Stimulated activated CD4-positive, alpha-beta T cell treated with anti-CD3 and anti-CD28 coated beads, Interleukin-12 subunit alpha, Interleukin-12 subunit beta, amount 100 ng/mL, for 4 hours (primary cell): ENCODE measurements around the gene ETV1.

Experiments used
- DNase-seq: peaks from one replicate; pipeline ENCODE4 v3.0.0-alpha.2; 2020

ETV1 gene

DNA sequence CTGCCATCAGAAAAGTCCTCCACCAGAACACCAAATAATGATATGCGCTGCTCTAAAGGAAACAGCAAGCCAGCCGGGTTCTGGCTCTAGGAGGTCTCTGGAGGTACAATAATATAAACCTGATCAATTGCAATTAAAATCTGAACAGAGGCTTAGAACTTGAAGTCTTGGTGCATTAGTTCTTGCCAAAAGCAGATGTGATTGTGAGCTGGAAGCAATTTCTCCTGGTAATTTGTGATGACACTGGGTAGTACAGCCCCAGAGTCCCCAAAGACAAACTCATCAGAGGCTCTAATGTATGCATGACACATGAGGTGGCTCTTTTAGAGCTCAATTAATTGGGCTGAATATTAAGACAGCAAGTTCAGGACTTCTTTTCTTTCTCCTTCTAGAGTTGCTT, 3.3 kb downstream of the ETV1 start:
- DNase-seq: no peak

DNA sequence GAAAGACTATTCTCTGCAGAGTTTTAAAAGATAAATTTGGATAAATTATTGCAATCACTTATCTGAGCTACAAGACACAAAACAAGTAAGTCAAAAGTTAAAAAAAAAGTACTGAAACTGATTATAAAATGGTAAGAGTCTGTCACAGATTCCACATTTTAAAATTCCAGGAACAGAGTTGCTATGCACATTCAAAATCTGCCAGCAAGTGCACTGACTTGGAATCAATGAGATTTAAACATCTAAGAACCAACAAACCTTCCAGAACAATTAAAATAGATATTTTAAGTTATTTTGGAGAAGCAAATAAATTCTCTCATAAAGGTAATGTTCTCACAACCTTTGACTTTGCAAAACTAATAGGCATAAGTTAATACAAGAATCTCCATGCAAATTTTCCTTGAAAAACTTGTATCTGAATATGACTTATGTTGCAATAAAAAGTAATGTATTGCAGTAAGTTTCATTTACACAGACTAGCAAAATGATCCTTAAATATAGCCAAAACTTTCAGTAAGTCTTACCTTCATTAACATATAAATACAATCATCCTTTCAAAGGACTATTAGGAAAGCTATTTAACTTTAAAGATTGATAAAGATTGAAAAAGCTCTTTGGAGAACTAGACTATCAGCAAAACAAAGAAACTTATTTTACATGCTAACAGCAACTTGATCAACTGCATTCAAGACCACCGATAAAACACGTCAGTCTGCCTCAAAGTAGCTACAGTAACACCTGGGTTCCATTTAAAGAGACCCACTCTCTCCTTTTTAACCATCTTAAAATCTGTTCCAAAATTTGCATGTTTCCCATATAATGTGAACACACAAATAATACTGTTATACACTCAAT, 4.4 kb downstream of the ETV1 start:
- no peak for DNase-seq

DNA sequence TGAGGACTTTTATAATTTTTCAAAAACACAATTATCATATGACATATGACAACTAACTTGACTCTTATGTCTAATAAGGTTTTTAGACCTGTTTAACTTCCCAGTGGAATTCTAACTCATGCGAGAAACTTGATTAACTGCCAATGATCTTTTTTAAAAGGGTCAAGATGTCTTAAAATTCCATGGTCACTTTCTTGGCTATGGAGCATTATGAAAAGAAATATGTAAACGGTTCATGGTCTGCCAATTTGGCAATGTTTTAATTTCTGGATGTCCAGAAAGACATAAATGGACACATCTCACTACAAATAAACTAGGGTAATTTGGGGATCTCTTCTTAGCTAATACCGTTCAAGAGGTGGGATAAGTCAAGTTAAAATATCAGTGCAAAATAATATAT, 5.4 kb downstream of the ETV1 start:
- no peak for DNase-seq

DNA sequence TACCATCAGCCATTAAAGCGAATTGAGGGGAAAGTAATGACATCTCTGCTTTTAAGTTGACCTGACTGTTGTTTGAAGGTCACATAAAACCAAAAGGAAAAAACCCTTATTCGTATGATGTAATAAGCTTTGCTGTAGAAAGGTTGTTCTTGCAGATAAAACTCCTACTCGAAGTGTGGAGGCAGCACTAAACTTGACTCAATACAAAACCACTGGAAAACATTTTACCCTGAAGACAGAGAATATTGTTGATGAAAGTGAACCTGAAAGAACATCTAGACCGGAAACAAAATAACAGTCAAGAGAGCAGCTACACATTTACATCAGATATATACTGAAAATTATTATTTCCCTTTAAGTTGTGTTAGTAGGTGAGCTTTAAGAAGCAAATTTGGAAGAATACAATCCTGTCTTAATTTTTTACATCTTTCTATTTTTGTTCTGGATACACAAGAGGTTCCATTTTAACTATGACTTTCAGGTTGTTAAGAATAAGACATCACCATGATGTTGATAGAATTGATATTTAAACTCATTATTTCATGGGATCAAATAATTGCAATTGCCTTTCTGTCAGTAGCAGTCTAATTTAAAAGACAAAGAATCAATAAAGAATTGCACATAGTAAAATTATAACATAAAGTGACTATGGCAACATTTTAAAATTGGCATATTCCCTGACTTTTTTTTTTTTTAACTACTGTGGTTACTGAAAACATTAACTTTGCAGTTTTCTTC, 6.4 kb downstream of the ETV1 start:
- DNase-seq: no peak

DNA sequence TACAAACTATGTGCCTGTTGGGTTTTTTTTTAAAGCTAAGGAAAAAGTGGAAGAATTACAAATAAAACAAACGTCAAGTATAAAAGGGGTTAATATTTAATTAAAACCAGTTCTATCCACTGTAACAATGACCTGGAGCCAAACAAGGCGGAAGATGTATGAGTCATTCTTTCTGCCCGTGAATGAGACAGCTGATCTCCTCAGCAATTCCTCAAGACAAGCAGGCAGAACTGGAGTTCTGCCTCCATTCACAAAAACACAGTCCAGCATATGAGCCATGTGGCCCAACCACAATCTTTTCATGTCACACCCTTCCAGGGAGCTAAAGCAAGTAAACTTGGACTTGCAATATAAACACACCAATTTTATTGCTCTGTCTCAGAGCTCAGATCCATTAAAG, 8.4 kb downstream of the ETV1 start:
- DNase-seq: no peak

DNA sequence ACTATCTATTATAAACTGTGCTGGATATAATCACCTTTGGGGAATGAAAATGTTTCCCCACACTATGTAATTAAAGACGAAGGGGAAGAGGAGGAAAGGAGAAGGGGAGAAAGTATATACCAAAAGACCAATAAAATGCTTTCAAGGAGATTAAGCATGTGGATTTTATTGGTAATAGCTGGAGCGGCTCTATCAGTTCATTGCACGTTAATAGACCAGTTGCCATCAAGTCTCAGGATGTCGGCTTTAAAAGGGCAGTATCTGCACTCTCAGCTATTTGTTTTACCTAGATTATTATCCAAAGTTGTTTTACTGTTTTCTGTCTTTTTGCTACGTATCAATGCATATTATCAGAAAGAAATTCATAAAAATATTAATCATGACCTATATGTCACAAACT, 9.0 kb downstream of the ETV1 start:
- no peak for DNase-seq

DNA sequence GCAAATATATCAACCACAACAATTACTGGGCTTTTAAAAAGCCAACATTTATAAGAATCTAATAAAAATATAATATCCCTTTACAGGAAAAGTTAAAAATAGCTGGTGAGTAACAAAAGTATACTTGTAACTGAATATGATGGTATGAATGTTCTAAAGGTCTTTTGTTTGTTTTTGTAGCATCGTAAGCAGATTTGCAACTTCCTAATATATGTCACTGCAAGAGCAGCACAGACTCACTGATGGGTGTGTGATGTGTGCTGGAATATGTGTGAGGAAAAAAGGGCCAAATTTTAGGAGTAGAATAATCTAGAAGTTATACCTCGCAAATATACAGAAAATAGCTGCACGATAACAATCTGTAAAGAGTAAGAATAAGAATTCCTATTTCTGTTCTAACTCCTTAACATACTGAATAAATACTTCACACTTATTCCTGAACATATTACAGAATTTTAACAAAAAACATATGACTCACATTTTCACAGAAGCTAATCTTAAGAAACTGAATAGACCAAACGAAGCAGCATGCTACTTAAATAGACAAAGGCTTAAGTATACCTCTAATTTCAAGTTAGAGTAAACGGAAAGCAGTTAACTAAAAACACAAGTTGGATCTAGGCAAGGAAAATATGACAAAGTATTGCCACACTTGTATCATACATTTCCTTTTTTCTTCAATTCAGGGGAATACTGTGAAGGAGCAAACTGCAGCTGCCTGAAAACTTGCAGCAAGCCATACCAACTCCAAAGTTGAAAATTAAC, 9.6 kb downstream of the ETV1 start:
- DNase-seq: no peak

DNA sequence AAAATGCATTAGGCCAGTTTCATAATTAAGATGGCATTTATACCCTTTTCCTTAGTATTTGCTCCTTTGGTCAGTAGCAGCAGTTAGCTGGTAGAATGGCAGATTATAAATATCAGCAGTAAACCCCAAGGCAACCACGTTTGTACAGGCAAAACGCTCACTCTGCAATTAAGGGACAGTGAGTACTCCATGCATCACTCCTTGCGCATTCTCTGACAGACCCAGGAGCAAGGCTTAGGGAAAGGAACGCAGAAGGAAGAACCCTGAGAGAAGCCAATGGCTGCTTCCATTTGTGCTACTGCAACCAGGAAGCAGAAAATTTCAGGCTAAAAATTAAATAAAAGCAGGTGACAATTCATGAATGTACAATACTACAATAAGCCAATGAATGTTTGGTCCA, 12.9 kb downstream of the ETV1 start:
- DNase-seq: no peak

DNA sequence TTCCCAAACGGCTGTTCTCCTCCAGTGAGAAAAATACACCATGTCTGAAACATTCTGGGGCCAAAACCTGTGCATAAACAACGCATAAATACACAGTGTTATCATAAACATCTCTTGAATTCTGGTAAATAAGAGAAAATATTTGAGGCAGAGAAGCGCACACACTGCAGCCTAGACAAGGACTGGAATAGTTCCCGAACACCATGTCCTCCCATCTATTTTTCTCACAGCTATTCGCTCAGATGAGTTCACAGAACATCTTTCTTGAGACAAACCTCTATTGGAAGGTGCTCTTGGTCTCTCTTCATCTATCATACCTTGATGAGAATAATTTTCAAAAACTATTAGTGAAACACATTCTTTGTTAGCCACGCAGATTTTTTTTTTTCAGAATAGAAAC, 24.4 kb downstream of the ETV1 start:
- DNase-seq: no peak

DNA sequence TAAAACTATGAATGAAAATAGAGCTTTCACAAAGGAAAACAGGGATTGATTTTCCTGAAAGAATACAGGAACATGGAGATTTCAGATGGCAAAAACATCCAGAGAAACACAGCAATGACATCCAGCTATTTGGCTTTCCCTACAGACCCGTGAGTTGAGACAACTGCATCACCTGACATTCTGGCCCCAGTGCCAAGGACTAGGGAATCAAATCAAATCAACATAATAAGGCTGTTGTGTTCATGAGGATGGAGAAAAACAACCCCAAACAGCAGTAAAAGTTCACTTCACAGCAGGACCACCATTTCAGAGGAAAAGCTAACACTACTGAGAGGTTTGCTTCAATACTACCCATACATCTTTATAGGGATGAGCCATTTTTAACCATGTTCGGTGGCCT, 25.5 kb downstream of the ETV1 start:
- no peak for DNase-seq

DNA sequence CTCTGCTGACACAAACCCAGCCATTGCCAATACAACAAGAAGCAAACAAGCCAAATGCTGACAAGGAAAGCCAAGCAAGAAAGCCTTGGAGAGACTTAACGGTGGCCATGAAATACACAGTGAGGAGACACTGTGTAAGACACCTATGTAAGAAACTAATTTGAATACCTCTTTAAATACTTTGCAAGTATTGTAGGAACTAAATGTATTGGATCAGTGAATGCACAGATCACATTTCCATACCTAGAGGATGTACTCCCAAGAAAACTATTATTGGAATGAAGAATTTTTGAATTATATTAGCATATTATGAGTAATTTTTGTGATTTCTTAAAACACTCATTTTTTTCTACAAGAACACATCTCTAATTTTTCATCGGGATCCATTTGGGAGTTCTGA, 34.0 kb downstream of the ETV1 start:
- no peak for DNase-seq

DNA sequence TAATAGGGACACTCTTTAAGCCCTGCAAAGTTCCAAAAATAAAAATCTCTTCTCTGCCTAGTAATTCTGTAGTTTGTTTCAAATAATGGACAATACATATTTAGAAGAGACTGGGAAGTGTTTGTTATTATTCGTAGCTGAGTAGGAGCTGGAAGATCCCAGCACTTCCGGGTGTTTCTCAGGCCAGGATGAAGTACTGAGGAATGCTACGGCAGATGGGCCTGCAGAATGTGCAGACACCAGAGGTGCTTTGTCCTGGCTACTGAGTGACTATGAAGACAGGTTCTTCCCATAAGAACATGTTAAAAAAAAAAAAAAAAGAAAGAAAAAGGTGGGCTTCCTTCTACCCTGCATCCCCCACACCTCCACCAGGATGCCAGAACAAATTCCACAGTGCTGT, 36.1 kb downstream of the ETV1 start:
- DNase-seq: no peak

DNA sequence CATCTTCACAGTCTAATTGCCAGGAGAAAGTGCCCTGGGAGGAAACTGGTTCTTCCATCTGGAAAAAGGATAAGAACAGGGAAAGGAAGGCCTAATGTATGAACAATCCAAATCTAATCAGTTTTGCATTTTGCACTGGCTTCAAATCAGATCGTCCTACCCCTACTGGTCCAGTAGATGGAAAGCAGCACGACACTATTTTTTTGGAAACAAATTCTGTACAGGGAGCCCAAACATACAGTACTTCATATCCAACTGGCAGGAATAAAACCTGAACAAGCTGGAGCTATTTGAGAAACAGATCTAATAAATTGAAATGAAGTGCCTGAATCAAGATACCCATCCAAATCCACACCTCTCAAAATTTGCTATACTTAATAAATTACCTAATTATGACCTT, 36.5 kb downstream of the ETV1 start:
- DNase-seq: no peak

DNA sequence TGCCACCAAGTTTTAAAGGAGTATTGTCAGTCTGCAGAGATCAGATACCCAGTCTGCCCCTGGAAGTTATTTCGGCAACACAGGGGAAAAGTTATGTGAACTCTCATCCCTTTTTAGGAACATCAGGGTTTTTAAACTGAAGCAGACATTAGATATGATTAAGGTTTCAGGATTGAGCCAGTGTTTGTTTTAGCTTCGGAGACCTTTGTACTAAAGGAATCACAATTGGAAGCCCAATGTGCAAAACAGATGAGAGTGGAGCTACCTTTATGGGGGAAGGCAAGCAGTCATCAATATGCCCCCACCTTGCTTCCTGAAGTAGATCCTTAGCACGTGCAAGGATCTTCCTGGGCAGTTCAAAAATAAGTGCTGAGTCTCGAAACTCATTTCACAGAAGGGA, 39.5 kb downstream of the ETV1 start:
- DNase-seq: no peak

DNA sequence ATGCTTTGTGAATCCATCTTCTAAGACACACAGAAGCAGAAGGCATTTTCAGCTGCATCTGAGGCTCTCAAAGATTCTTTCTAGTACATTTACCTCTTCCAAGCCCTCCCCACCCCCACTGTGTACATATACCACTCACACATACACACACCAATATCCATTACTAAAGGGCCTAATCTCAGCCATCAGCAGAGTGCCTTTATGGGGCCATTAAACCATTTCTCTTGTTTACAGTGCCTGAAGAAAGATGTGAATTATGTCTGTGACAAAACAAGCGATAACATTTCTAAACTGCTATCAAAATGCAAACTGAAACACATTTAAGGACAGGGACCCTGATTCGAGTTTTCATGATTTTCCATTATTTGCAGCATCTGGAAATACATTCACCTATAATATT, 40.0 kb downstream of the ETV1 start:
- DNase-seq: no peak

DNA sequence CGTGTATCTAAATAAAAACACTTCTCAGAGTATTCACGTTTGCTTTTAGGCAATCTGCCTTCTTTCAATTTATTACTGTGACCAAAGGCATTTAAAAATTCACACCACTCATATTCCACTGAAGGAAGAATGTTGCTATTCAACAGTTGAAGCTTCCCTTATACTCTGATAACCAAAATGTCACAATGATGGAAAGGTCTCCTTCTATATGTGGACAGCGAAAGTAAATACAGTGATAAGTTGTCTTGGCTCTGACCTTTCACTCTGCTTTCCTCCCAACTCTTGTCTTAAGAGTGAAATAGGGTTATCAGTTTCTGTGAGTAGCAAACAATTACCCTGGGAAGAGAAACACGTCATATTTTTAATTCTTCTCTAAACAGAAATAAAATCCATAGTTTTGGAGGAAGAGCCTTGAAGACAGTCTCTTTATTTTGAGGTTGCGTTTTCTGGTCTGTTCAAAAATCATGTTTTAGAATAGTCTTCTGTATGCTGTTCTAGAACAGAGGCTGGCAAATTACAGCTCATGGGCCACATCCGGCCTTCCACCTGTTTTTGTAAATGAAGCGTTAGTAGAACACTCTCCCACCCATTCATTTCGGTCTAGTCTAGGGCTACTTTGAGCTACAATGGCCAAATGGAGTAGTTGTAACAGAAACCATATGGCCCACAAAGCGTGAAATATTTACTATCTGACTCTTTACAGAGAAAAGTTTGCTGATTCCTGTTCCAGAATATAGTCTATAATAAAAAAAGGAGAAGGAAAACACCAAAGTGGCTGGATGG, 41.3 kb downstream of the ETV1 start:
- no peak for DNase-seq

DNA sequence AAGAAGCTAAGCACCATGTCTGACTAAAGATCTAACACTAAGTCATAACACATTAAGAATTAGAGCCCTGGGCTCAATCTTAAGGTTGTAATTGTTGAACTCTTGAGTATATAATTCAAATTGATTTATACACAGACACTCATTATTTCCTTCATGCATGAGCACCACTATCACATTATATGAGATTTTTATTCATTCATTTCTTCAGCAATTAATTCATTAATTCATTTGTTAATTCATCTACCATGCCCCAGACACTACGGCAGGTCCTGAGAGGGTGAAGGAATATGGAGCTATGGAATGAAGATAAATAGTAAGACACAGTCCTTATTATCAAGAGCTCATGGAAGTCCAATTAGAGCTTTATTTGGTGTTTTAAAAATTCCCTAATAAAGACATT, 41.9 kb downstream of the ETV1 start:
- DNase-seq: no peak

DNA sequence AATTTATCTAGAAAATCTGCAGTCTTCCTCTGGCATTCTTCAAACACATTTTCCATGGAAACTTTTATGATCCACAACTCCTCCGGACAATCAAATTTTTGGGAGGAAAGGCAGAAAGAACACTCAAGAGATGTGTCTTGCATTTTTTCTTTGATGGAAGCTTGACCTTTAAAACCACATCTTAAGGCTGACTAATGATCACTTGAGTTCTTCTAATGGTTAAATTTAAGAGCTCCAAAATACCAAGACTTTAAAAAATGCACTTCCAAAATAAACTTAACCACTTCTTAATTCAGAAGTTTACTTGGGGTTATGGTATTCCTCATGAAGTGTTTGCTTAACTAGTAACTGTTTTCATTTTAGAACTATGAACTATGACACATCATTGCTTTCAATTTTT, 43.3 kb downstream of the ETV1 start:
- no peak for DNase-seq

DNA sequence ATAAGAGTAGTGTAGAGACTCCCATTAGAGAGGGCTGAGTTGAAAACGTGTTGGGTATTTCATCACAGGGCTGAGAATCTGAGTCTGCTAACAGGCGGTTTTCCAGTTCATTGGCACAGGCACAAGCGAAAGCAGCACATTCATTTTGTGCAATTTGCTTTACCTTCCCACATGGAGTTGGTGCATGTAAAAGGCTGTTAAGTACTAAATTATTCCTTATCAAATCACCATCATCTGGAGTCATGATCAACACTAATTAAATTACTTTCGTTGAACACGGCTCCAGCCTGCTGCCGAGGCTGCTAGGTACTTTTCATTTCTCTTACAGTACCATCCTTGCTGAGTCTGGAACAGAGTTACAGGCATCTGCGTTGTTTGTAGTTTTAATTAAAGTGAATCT, 43.8 kb downstream of the ETV1 start:
- no peak for DNase-seq

DNA sequence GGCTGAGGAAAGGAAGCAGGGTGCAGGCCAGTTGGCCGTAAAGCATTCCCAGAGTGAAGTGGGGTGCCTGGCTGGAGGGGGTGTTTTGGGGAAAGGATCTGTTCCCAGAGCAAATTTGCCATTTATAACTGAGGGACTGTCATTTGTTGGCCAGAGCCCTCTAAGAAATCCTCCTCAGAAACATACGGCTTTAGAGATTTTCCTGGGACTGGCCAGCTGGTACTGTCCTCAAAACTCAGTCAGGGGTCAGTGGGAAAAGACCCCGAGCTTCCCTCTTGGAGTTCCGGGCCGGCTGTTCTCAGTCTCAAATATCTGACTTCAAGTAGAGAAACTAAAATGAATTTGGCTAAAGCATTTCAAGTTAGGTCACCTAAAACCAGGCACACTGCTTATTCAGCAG, 55.9 kb downstream of the ETV1 start:
- DNase-seq: no peak

DNA sequence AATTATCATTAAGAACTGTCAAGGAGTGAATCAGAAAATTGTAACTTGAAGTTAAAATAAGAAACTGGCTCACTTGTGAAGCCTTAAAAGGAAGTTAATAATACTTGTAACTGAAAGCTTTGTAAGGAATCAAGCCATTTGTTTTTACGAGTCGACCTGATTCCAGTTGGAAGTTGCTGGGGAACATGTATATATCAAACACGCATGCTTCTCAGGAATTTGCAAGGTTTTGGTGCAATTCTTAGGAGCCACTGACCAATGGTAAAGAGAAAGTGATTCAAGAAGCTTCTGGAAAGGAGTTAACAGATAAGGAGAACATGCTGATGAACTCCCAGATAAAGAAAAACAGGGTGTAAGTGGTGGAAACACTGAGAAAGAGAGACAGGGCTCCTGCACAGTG, 56.4 kb downstream of the ETV1 start:
- no peak for DNase-seq

DNA sequence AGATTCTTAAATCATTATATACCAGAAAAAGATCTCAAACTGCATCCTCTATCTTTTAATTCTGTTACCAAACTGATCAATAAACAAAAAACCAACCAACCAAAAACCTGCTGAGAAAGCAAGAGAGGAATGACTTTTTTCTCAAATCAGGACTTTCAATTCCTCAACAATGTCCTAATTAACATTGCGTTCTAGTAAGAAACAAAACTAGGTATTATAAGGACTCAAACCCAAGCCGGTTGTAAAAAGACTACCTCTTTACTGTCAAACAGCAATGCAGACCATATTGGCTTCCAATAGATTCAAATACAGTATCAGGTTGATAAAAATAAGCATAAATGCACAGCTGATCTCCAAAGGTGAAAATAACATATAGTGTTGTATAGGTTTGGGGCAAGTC, 57.3 kb downstream of the ETV1 start:
- no peak for DNase-seq

DNA sequence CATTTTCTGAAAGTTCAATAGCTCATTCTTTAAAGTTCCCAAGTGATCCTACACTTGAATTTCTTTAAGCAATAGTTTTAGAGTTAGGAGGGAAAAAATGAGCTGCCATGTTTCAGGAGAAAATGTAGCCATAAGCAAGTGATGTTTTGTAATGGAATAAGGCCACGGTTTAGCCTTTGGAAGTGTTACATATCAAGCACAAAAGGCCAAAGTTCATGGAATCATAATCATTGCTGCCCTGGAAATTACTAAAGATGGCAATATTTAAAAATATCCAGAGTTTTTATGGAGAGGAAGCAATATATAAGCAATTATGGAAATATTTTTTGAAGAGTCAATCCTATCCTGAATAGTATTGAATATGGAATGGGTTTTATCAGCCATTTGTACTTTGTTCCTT, 68.4 kb downstream of the ETV1 start:
- no peak for DNase-seq
